SU-DHL-6 (cell line): ENCODE results near the gene WNT11.

ENCODE experiments used
- H2AFZ ChIP-seq: fragments of 200-600 bp; sonication (generic); 2 replicates; pipeline ENCODE4 v1.6.1; 2014; ENCODE audit warnings: low read depth, mild to moderate bottlenecking, moderate library complexity, mixed read lengths, antibody characterized with exemption, low read length; ENCODE audit not compliant: severe bottlenecking
- H3F3A ChIP-seq: fragments of 200-600 bp; shearing (Covaris generic); 2 replicates; pipeline ENCODE4 v1.6.0; 2016; ENCODE audit warnings: antibody characterized with exemption, mild to moderate bottlenecking; ENCODE audit not compliant: insufficient read depth
- H3K27ac ChIP-seq: fragments of 200-600 bp; sonication (generic); 2 replicates; pipeline ENCODE4 v1.5.1; 2016; ENCODE audit warnings: low read depth, mild to moderate bottlenecking, low read length, moderate library complexity, mixed read lengths
- H3K27me3 ChIP-seq: fragments of 200-600 bp; sonication (generic), shearing (Covaris generic); 2 replicates; pipeline ENCODE4 v1.6.0; 2014; ENCODE audit warnings: mild to moderate bottlenecking, low read length
- H3K36me3 ChIP-seq: fragments of 200-600 bp; sonication (generic); 2 replicates; pipeline ENCODE4 v1.6.1; 2014; ENCODE audit warnings: mild to moderate bottlenecking, low read length, mixed read lengths
- H3K4me2 ChIP-seq: fragments of 300-600, 200-600 bp; shearing (Covaris generic), sonication (generic); 2 replicates; pipeline ENCODE4 v1.6.0; 2014; ENCODE audit warnings: low read length, low read depth, mild to moderate bottlenecking; ENCODE audit not compliant: poor library complexity, severe bottlenecking
- H3K4me3 ChIP-seq: fragments of 200-600 bp; sonication (generic); 2 replicates; pipeline ENCODE4 v1.5.1; 2014; ENCODE audit warnings: antibody characterized with exemption, low read length, mild to moderate bottlenecking, mixed read lengths; ENCODE audit not compliant: insufficient read depth, poor library complexity, severe bottlenecking
- H3K79me2 ChIP-seq: fragments of 200-600 bp; sonication (generic); 2 replicates; pipeline ENCODE4 v1.6.1; 2014; ENCODE audit warnings: mild to moderate bottlenecking, low read length, moderate library complexity; ENCODE audit not compliant: insufficient read depth
- H3K9ac ChIP-seq: fragments of 200-600 bp; sonication (generic); 2 replicates; pipeline ENCODE4 v1.7.0; 2014; ENCODE audit warnings: mild to moderate bottlenecking, low read length
- H3K9me2 ChIP-seq: fragments of 200-600 bp; sonication (generic); replicated peaks from 2 replicates; pipeline ENCODE4 v1.6.1; 2014; ENCODE audit warnings: low read length; ENCODE audit not compliant: insufficient read depth
- H3K9me3 ChIP-seq: fragments of 200-600 bp; sonication (generic); 2 replicates; pipeline ENCODE4 v1.6.1; 2014; ENCODE audit warnings: low read length, mixed read lengths; ENCODE audit not compliant: insufficient read depth
- H4K20me1 ChIP-seq: fragments of 200-600 bp; sonication (generic); 2 replicates; pipeline ENCODE4 v1.6.1; 2014; ENCODE audit warnings: low read depth, mild to moderate bottlenecking, antibody characterized with exemption, low read length, moderate library complexity, mixed read lengths
- EZH2phosphoT487 ChIP-seq: fragments of 200-600 bp; sonication (generic), shearing (Covaris generic); conservative IDR thresholded peaks from 2 replicates; pipeline ENCODE4 v1.6.1; 2018; ENCODE audit warnings: mild to moderate bottlenecking, antibody characterized with exemption, low read length, moderate library complexity, mixed read lengths
- TF ChIP-seq, protein P1 (sequence below): fragments of 200-600 bp; sonication (generic); IDR thresholded peaks from one replicate; pipeline ENCODE4 v1.5.1; 2017; ENCODE audit warnings: antibody characterized with exemption, mild to moderate bottlenecking, low read length, moderate library complexity; ENCODE audit not compliant: insufficient read depth, poor library complexity, severe bottlenecking

Gene WNT11

DNA sequence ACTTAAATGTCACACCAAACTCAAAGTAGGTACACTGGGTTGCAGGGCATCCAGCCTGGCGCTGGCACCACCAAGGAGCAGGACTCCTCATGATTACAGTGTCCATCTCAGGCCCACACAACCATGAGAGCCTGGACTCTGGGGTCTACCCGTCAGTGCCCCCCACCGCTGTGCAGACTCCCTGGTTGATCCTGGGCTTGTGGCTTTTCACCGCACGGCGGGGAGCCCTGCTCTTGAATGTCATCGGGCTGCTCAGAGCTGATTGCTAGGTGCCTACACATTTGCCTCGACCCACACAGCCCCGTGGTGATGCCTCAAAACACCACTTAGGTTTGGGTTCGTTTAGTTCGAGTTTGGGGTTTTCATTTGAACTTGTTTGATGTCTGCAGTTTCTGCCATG, 63.0 kb downstream of the WNT11 start:
- H2AFZ ChIP-seq = no peak overlapping the region
- TF ChIP-seq EZH2phosphoT487 = no peak
- TF ChIP-seq, protein P1, sequence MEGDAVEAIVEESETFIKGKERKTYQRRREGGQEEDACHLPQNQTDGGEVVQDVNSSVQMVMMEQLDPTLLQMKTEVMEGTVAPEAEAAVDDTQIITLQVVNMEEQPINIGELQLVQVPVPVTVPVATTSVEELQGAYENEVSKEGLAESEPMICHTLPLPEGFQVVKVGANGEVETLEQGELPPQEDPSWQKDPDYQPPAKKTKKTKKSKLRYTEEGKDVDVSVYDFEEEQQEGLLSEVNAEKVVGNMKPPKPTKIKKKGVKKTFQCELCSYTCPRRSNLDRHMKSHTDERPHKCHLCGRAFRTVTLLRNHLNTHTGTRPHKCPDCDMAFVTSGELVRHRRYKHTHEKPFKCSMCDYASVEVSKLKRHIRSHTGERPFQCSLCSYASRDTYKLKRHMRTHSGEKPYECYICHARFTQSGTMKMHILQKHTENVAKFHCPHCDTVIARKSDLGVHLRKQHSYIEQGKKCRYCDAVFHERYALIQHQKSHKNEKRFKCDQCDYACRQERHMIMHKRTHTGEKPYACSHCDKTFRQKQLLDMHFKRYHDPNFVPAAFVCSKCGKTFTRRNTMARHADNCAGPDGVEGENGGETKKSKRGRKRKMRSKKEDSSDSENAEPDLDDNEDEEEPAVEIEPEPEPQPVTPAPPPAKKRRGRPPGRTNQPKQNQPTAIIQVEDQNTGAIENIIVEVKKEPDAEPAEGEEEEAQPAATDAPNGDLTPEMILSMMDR = no peak

DNA sequence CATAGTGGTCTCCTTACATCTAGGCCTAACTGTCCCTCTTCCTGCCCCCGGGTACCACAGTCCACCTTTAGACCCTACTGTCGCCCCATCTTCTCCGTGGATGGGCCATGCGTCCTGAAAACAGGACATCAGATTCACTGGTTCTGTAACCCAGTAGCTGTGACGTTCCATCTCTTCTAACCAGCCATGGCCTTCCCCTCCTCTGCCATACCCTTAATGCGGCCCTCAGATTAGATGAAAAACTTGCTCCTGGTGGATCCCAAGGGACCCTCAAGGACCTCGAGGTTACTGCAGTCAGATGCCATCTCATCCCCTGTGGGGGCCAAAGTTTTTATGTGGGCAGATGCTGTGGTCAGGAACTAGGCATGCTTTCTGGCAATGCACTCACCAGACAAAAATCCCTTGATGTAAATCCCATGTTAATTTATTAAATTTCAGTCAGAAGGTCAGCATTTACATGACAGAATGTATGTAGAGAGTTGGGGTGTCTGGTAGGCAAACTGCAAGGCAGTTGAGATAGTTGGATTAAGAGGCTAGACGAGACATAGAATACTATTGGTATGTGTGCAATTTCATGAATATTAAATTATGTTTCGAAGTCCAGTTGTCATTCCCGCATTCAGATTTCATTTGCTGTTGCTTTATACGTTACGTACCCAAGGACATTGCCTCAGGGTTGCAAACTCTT, 64.3 kb downstream of the WNT11 start:
- Histone ChIP-seq H3K27ac (no peak overlapping the region), H3K4me2 (no peak overlapping the region), H3K4me3 (no peak overlapping the region), H3F3A (0 out of 2 replicates have a peak, but pooled peaks cover 6% of the 10 kb centered on the region), H3K9me3 (no peaks in the 10 kb centered on the region), H3K9ac (no peak overlapping the region), H4K20me1 (no peaks in the 10 kb centered on the region), H3K36me3 (peaks cover 10% of the 10 kb centered on the region; the same call in 1 of the 2 replicates), H3K27me3 (no peaks in the 10 kb centered on the region), H3K79me2 (no peaks in the 10 kb centered on the region), H3K9me2 (no peaks in the 10 kb centered on the region), H2AFZ (no peak overlapping the region)
- TF ChIP-seq EZH2phosphoT487 = no peak
- TF ChIP-seq, protein P1 = no peak

More for the DNA sequence above, 63.0 kb downstream of the WNT11 start:
- H3K9me3 ChIP-seq = no peaks in the 10 kb centered on the region
- H3F3A ChIP-seq = 0 out of 2 replicates have a peak, but pooled peaks cover 6% of the 10 kb centered on the region
- H3K79me2 ChIP-seq = no peaks in the 10 kb centered on the region
- no peaks in the 10 kb centered on the region for H3K9me2 ChIP-seq
- no peak overlapping the region for H3K4me3 ChIP-seq
- H3K27ac ChIP-seq = no peak overlapping the region
- H3K36me3 ChIP-seq = peaks cover 10% of the 10 kb centered on the region; the same call in 1 of the 2 replicates
- H3K9ac ChIP-seq = no peak overlapping the region
- no peaks in the 10 kb centered on the region for H3K27me3 ChIP-seq
- no peak overlapping the region for H3K4me2 ChIP-seq
- H4K20me1 ChIP-seq = no peaks in the 10 kb centered on the region

DNA sequence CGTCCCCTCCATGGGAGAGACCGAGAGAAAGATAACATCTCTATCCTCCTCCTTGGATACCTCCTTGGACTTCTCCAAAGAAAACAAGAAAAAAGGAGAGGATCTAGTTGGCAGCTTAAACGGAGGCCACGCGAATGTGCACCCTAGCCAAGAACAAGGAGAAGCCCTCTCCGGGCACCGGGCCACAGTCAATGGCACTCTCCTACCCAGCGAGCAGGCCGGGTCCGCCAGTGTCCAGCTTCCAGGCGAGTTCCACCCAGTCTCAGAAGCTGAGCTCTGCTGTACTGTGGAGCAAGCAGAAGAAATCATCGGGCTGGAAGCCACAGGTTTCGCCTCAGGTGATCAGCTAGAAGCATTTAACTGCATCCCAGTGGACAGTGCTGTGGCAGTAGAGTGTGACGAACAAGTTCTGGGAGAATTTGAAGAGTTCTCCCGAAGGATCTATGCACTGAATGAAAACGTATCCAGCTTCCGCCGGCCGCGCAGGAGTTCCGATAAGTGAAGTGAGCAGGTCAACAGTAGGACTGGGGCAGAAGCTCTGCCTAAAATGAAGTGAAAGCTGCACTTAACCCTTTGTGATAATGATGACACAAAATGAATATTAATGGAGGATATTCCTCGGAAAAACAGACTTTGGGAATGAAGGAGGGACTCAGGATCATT, 65.3 kb downstream of the WNT11 start:
- H3K4me3 ChIP-seq = no peak overlapping the region
- no peaks in the 10 kb centered on the region for H3K9me2 ChIP-seq
- peaks cover 10% of the 10 kb centered on the region; the same call in 1 of the 2 replicates for H3K36me3 ChIP-seq
- H3K9me3 ChIP-seq = no peaks in the 10 kb centered on the region
- no peak overlapping the region for H3K4me2 ChIP-seq
- H4K20me1 ChIP-seq = no peaks in the 10 kb centered on the region
- 0 out of 2 replicates have a peak, but pooled peaks cover 6% of the 10 kb centered on the region for H3F3A ChIP-seq
- TF ChIP-seq, protein P1 = no peak
- TF ChIP-seq EZH2phosphoT487 = no peak
- no peak overlapping the region for H2AFZ ChIP-seq
- H3K9ac ChIP-seq = no peak overlapping the region
- no peak overlapping the region for H3K27ac ChIP-seq
- no peaks in the 10 kb centered on the region for H3K27me3 ChIP-seq
- no peaks in the 10 kb centered on the region for H3K79me2 ChIP-seq
